ENCODE data around the gene TMEM126A. TPM values are rescaled to one million over a fixed set of nuclear protein-coding genes. Genes with fewer than 3 reads are reported as not detected.
A peak's percentile ranks its signal among the peaks of the same experiment; 100 is the strongest.
"Not testable (repeated sequence)": the region's sequence is repeated elsewhere in the genome, so short reads cannot be mapped to it uniquely, and the experiment has no call there.

TMEM126A gene
- 44.0 TPM for total RNA-seq
- long read RNA-seq, transcript TMEM126A-201 (5 exons, 739 nt), result major isoform, 8 of 12 reads
- long read RNA-seq, partial matches to known transcripts, result 0 of 12 reads
- long read RNA-seq, other reads (novel, unspliced or antisense), result 0 of 12 reads

- intact Hi-C loops (cut with DNase I), result loop anchor here (2.0 kb wide), 1 partner anchor 19 kb away; the partner anchor contains the start of gene TMEM126B
These were observed at the start of gene TMEM126A for GRCh38 chr11:85647604-85648299. Gene TMEM126A (plus strand): TSS chr11:85647967. CDS start chr11:85650256, 2,289 bp downstream.

DNA sequence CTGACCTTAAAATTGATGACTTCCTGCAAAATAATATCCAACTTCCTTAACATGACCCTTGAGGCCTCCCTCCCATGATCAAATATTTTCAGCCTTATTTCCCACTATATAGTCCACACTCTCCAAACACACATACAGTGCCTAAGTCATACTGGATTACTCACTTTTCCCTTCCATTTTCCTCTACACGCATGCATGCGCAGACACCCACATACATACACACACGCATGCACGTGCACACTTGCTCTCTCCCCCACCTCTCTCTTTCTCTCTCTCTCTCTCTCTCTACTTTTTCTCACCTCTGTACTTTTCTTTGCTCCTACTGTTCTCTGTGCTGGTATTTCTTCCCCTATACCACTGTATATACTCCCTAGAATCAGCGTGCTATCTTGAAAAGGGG, 48.7 kb upstream of the TMEM126A start:
- intact Hi-C loops (cut with DNase I), result no loop called here

More at GRCh38 chr11:85647604-85648299, at the start of gene TMEM126A:
- DNase-seq (ENCODE audit: low spot score), result peak; percentile 96

GRCh38 chr11:85602526-85603213, 45.1 kb upstream of the TMEM126A start:
- DNase-seq (ENCODE audit: low spot score), result no peak
- intact Hi-C loops (cut with DNase I), result no loop called here

More for the DNA sequence above, 48.7 kb upstream of the TMEM126A start:
- DNase-seq (ENCODE audit: low spot score), result no peak

DNA sequence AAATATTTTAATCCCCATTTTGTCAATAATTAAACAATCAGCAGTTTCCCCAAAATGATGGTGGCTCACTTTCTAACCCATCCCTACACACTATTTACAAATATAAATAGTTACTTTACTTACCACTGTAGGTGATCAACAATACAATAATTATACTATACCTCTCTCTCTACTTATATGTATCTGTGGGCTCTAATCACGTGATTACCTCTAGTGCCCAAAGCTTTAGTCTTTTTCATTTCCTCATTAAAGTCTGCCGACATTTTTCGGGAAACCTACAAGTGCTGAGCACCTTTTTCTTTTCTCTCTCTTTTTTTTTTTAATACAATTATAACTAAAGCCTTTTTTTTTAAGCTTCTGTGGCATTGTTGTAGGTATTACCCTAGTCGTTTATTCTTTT, 44.5 kb upstream of the TMEM126A start:
- intact Hi-C loops (cut with DNase I), result no loop called here
- no peak for DNase-seq (ENCODE audit: low spot score)

GRCh38 chr11:85606237-85606636, 41.5 kb upstream of the TMEM126A start:
- DNase-seq (ENCODE audit: low spot score); intact Hi-C loops (cut with DNase I): not testable (repeated sequence)

DNA sequence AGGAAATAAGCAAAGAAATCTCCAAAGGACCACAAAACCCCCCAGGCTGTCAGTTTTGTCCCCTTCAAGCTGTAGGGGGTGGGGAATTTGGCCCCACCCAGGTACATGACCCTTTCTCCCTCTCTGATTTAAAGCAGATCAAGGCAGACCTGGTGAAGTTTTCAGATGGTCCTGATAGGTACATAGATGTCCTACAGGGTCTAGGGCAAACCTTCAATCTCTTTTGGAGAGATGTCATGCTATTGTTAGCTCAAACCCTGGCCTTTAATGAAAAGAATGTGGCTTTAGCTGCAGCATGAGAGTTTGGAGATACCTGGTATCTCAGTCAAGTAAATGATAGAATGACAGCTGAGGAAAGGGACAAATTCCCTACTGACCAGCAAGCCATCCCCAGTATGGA, 39.1 kb upstream of the TMEM126A start:
- DNase-seq (ENCODE audit: low spot score); intact Hi-C loops (cut with DNase I): not testable (repeated sequence)

DNA sequence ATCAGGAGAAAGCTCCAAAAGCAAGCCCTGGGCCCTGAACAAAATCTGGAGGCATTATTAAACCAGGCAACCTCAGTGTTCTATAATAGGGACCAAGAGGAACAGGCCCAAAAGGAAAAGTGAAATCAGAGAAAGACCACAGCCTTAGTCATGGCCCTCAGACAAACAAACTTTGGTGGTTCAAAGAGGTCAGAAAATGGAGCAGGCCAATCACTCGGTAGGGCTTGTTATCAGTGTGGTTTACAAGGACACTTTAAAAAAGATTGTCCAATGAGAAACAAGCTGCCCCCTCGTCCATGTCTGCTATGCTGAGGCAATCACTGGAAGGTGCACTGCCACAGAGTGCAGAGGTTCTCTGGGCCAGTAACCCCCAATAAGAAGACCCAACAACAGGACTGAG, 38.5 kb upstream of the TMEM126A start:
- DNase-seq (ENCODE audit: low spot score); intact Hi-C loops (cut with DNase I): not testable (repeated sequence)

GRCh38 chr11:85611643-85612042, 36.1 kb upstream of the TMEM126A start:
- intact Hi-C loops (cut with DNase I); DNase-seq (ENCODE audit: low spot score): not testable (repeated sequence)

GRCh38 chr11:85619499-85619898, 28.3 kb upstream of the TMEM126A start:
- intact Hi-C loops (cut with DNase I), result no loop called here

GRCh38 chr11:85620256-85620655, 27.5 kb upstream of the TMEM126A start:
- no peak for DNase-seq (ENCODE audit: low spot score)
- intact Hi-C loops (cut with DNase I), result no loop called here

More at GRCh38 chr11:85619499-85619898, 28.3 kb upstream of the TMEM126A start:
- DNase-seq (ENCODE audit: low spot score), result no peak

- intact Hi-C loops (cut with DNase I), result loop anchor here (5.0 kb wide), 1 partner anchor 441 kb away; the partner anchor contains the start of gene PICALM
- DNase-seq (ENCODE audit: low spot score), result no peak
These were observed 21.3 kb upstream of the TMEM126A start for GRCh38 chr11:85626496-85626895.

DNA sequence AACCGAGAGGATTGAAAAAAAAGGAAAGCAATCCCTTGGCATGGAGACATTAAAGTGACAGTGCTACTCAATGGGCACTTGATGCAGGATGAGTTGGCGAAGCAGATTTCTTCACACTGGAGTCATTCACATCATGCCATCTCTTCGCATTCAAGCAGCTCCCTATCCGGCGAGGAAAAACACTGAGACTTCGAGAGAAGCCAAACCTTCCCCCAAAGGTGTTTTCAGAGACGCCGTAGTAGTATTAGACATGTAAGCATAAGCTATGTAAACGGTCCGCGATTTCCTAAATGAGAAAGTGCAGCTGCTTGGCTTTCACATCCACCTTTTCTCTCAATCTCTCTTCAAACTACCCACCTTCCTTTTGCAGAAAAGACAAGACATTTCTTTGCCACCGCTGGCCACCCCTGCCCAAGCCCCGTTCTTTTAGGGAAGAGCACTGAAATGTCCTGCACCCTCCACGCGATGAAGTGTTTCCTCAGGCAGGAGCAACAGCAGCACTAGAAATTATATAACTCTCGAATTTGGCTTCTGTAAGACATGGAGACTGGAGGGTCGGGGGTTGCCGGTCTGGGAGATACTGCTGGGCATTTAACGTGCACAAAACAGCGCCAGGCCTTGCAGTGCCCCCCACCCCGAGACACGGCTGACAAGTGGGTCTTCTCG, 20.3 kb upstream of the TMEM126A start, which contains the start of gene DLG2:
Gene DLG2, minus strand, starts transcription at position 13 of the 666 bp plus-strand sequence.
- intact Hi-C loops (cut with DNase I), result loop anchor here (5.0 kb wide), 1 partner anchor 440 kb away; the partner anchor contains the start of gene PICALM
- no peak for DNase-seq (ENCODE audit: low spot score)

GRCh38 chr11:85627998-85628770, 19.6 kb upstream of the TMEM126A start, which contains the start of gene TMEM126B:
Gene TMEM126B (plus strand): TSS chr11:85628593. CDS start chr11:85628608, 15 bp downstream.
- DNase-seq (ENCODE audit: low spot score), result peak; percentile 99
- intact Hi-C loops (cut with DNase I), result loop anchor here (1.0 to 5.0 kb wide), 3 partner anchors 21 to 439 kb away; partner anchors contain the start of gene PICALM

- no peak for DNase-seq (ENCODE audit: low spot score)
- intact Hi-C loops (cut with DNase I), result loop anchor here (1.0 to 5.0 kb wide), 3 partner anchors 20 to 438 kb away; partner anchors contain the start of gene PICALM
These were observed 18.9 kb upstream of the TMEM126A start for GRCh38 chr11:85628771-85629341.

GRCh38 chr11:85634747-85635146, 13.0 kb upstream of the TMEM126A start:
- no peak for DNase-seq (ENCODE audit: low spot score)
- intact Hi-C loops (cut with DNase I), result no loop called here

- intact Hi-C loops (cut with DNase I), result no loop called here
- DNase-seq (ENCODE audit: low spot score), result no peak
These were observed 4.6 kb upstream of the TMEM126A start for GRCh38 chr11:85643191-85643614.

GRCh38 chr11:85647078-85647477, 689 bp upstream of the TMEM126A start:
- DNase-seq (ENCODE audit: low spot score), result no peak
- intact Hi-C loops (cut with DNase I), result no loop called here

GRCh38 chr11:85651118-85651517, 3.4 kb downstream of the TMEM126A start:
- intact Hi-C loops (cut with DNase I), result no loop called here
- DNase-seq (ENCODE audit: low spot score), result no peak
